H1 (cell line): ENCODE results near the gene UBE2K. TPM values are rescaled to one million over a fixed set of nuclear protein-coding genes. Genes with fewer than 3 reads are reported as not detected.

Experiments
- JUND ChIP-seq: IDR thresholded peaks from 2 replicates; pipeline ENCODE4 v1.6.1; 2011; ENCODE audit warnings: mild to moderate bottlenecking, improper control_type of control experiment, low read length
- KDM4A ChIP-seq: IDR thresholded peaks from one replicate; pipeline ENCODE4 v1.7.1; 2012; ENCODE audit warnings: low read depth, mild to moderate bottlenecking, moderate library complexity, low read length, inconsistent platforms; ENCODE audit not compliant: severe bottlenecking
- SP1 ChIP-seq: IDR thresholded peaks from 2 replicates; pipeline ENCODE4 v1.6.1; 2011; ENCODE audit warnings: low read depth, low read length
- SP2 ChIP-seq: IDR thresholded peaks from 2 replicates; pipeline ENCODE4 v1.6.1; 2012; ENCODE audit warnings: mild to moderate bottlenecking, low read length, inconsistent platforms
- polyA plus RNA-seq, 7 experiments: library from polyadenylated mRNA; depleted of rRNA in 3 of 7; stranded (reverse) in 5 of 7; unstranded in 2 of 7; fragments of >200 nt in 5 of 7; fragments of 200-250 nt in 2 of 7; gene quantifications; 1 replicate in 5 of 7; 2 replicates in 1 of 7; 4 replicates in 1 of 7; pipeline versions ENCODE4 v1.2.1 to v1.2.3, GENCODE V29; 2011 to 2013; ENCODE audit warnings: missing spikeins in 2 of 7, mixed read lengths in 2 of 7
- total RNA-seq: library from RNA; stranded (reverse); fragmentation: NEBNext Ultra II Directional; extraction: Animal tissue kit (Norgen Biotek cat#: 25700); gene quantifications from 2 replicates; pipeline ENCODE4 v1.2.1, GENCODE V29; 2021

The UBE2K gene
- total and polyA plus RNA-seq, 2 of the 8 experiments (the other 6 are each of a cell fraction or from before 2014, with no cell fraction given), result 53.6 to 174 TPM

DNA sequence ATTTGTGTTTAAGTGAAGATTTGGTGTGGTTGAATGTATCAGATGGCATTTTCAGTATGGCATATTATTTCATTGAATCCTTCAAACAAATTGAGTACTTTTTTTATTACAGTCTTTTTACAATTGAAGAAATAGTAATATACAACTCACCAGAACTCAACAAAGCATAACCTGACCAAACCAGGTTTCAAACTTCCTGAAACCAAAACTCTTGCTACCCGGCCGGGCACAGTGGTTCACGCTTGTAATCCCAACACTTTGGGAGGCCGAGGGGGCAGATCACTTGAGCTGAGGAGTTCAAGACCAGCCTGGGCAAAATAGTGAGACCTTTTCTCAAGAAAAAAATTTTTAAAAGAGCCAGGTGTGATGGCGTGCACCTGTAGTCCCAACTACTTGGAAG, 94.2 kb downstream of the UBE2K start (continued):
- TF ChIP-seq KDM4A (no peak), SP2 (no peak), SP1 (no peak), JUND (no peak)
